Uterus (tissue), 4 donors: ENCODE measurements around the gene MS4A10. TPM values are rescaled to one million over a fixed set of nuclear protein-coding genes. Genes with fewer than 3 reads are reported as not detected.
"Not testable (repeated sequence)": the region's sequence is repeated elsewhere in the genome, so short reads cannot be mapped to it uniquely, and the experiment has no call there.

ENCODE experiments used
- DNase-seq, 2 donors: peaks; one replicate each; pipeline ENCODE4 v3.0.0-alpha.2; 2019 to 2020
- H3K27ac ChIP-seq, 2 donors: fragments of 200-600 bp; sonication (generic); 1 replicate in 1 of 2; 2 replicates in 1 of 2; pipeline ENCODE4 v1.5.1; 2016 to 2018
- H3K27me3 ChIP-seq, 2 donors: fragments of 200-600 bp; sonication (generic); one replicate each; pipeline ENCODE4 v1.5.1; 2018 to 2019; ENCODE audit warnings: control low read depth in 1 of 2
- H3K36me3 ChIP-seq, 2 donors: fragments of 200-600 bp; sonication (generic); one replicate each; pipeline ENCODE4 v1.5.1; 2019; ENCODE audit warnings: control low read depth in 1 of 2
- H3K4me1 ChIP-seq, 2 donors: fragments of 200-600 bp; sonication (generic); one replicate each; pipeline ENCODE4 v1.5.1; 2018 to 2019; ENCODE audit warnings: control low read depth in 1 of 2
- H3K4me3 ChIP-seq, 2 donors: fragments of 200-600 bp; sonication (generic); 1 replicate in 1 of 2; 2 replicates in 1 of 2; pipeline ENCODE4 v1.5.1; 2018 to 2019; ENCODE audit warnings: mild to moderate bottlenecking in 1 of 2
- H3K9me3 ChIP-seq, 2 donors: fragments of 200-600 bp; sonication (generic); one replicate each; pipeline ENCODE4 v1.5.1; 2019; ENCODE audit warnings: control low read depth in 1 of 2
- POLR2A ChIP-seq, 2 donors: fragments of 450-650 bp; IDR thresholded peaks; one replicate each; pipeline ENCODE4 v1.6.1; 2016; ENCODE audit warnings: antibody characterized with exemption in 2 of 2, mild to moderate bottlenecking in 1 of 2, moderate library complexity in 1 of 2
- intact Hi-C: fragments of 100-400 bp; cut with DNase I; formaldehyde crosslinking; loops from one replicate; pipeline ENCODE4 v1.15.1; 2023; ENCODE audit warnings: low total_unique reads
- total RNA-seq, 4 donors: library from RNA; depleted of rRNA in 3 of 4; stranded (reverse); fragments of >200 nt in 3 of 4; gene quantifications; one replicate each; pipeline versions ENCODE4 v1.1.0 to v1.2.4, GENCODE V29; 2014 to 2023
- TF ChIP-seq, protein P1 (sequence below), 4 experiments: fragments of 200-600 bp in 2 of 4; fragments of 450-650 bp in 2 of 4; sonication (generic) in 2 of 4; IDR thresholded peaks; one replicate each; pipeline ENCODE4 v1.5.1; 2016 to 2019; ENCODE audit warnings: antibody characterized with exemption in 4 of 4, mild to moderate bottlenecking in 2 of 4, moderate library complexity in 1 of 4
- donor health status: DM: yes; HTN: yes; CAD: no.

Gene MS4A10
- total RNA-seq, 4 donors from 2014 or later: not detected

DNA sequence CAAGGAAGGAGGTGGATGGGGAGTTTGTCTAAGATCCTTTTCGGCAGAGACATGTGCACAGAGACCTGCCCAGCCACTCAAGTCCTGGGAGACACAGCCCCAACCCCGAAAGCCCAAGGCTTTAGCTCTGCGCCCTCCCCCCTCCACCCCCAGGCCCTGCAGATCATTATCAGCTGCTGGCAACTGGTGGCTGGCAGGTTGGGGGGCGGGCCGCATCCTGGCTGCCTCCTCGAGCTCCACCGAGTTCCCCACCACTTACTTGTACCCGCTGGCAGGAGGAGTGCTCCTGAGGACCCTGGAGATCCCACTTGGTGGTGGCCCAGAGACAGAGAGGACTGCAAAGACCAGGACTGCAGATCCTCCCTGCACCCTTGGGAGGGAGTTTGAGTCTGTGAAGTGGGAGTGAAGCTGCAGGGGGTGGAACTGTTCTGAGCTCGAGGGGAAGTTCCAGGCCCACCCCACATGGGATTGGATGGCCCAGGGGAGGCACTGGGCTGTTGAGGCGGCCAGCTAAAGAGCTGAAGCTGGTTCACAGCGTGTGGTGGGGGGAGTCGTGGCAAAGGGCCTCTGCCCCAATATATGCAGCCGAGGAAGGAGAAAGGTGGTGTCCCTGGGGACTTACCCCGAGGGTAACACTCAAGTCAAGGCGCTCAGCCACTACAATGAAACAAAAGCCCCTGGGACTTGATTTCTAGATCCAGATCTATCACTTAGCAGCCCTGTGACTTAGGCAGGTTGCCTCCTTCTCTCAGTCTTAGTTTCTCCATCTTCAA lies 36.9 kb downstream of the MS4A10 start:
- TF ChIP-seq, protein P1, sequence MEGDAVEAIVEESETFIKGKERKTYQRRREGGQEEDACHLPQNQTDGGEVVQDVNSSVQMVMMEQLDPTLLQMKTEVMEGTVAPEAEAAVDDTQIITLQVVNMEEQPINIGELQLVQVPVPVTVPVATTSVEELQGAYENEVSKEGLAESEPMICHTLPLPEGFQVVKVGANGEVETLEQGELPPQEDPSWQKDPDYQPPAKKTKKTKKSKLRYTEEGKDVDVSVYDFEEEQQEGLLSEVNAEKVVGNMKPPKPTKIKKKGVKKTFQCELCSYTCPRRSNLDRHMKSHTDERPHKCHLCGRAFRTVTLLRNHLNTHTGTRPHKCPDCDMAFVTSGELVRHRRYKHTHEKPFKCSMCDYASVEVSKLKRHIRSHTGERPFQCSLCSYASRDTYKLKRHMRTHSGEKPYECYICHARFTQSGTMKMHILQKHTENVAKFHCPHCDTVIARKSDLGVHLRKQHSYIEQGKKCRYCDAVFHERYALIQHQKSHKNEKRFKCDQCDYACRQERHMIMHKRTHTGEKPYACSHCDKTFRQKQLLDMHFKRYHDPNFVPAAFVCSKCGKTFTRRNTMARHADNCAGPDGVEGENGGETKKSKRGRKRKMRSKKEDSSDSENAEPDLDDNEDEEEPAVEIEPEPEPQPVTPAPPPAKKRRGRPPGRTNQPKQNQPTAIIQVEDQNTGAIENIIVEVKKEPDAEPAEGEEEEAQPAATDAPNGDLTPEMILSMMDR (IDR thresholded peaks at IDR 0.05): no peak
- TF ChIP-seq POLR2A (IDR thresholded peaks at IDR 0.05): no peak
- Histone ChIP-seq H3K27ac (no peak overlapping the region), H3K9me3 (no peaks in the 10 kb centered on the region), H3K27me3 (no peaks in the 10 kb centered on the region), H3K4me1 (no peaks in the 10 kb centered on the region), H3K36me3 (no peaks in the 10 kb centered on the region), H3K4me3 (no peak overlapping the region)
- intact Hi-C loops: no loop called here
- DNase-seq: no peak

DNA sequence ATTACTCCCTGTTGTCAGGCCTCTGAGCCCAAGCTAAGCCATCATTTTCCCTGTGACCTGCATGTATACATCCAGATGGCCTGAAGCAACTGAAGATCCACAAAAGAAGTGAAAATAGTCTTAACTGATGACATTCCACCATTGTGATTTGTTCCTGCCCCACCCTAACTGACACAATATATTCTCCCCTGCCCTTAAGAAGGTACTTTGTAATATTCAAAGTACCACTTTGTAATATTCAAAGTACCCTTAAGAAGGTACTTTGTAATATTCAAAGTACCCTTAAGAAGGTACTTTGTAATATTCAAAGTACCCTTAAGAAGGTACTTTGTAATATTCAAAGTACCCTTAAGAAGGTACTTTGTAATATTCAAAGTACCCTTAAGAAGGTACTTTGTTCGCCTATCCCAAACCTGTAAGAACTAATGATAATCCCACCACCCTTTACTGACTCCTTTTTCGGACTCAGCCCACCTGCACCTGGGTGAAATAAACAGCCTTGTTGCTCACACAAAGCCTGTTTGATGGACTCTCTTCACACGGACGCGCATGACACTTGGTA lies 38.7 kb downstream of the MS4A10 start:
- H3K9me3 ChIP-seq, H3K27ac ChIP-seq, H3K4me1 ChIP-seq, H3K36me3 ChIP-seq, H3K27me3 ChIP-seq, DNase-seq, H3K4me3 ChIP-seq, intact Hi-C loops: not testable (repeated sequence)

DNA sequence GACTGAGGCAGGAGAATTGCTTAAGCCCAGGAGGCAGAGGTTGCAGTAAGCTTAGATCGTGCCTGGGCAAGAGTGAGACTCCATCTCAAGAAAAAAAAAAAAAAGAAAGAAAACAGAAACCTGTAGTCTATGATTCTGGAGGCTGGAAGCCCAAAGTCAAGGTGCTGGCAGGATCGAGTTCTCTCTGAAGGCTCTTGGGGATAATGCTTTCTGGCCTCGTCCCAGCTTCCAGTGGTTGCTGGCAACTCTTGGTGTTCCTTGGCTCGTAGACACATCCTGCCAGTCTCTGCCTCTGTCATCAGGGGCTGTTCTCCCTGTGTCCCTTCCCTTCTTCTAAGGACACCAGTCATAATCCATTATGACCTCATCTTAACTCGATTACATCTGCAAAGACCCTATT lies 40.0 kb downstream of the MS4A10 start:
- TF ChIP-seq, protein P1 (IDR thresholded peaks at IDR 0.05): no peak
- TF ChIP-seq POLR2A (IDR thresholded peaks at IDR 0.05): no peak
- no peak overlapping the region for H3K27ac ChIP-seq
- intact Hi-C loops: no loop called here
- no peak overlapping the region for H3K4me3 ChIP-seq
- no peaks in the 10 kb centered on the region for H3K27me3 ChIP-seq
- no peaks in the 10 kb centered on the region for H3K4me1 ChIP-seq
- H3K36me3 ChIP-seq: no peaks in the 10 kb centered on the region
- no peak for DNase-seq
- no peaks in the 10 kb centered on the region for H3K9me3 ChIP-seq

DNA sequence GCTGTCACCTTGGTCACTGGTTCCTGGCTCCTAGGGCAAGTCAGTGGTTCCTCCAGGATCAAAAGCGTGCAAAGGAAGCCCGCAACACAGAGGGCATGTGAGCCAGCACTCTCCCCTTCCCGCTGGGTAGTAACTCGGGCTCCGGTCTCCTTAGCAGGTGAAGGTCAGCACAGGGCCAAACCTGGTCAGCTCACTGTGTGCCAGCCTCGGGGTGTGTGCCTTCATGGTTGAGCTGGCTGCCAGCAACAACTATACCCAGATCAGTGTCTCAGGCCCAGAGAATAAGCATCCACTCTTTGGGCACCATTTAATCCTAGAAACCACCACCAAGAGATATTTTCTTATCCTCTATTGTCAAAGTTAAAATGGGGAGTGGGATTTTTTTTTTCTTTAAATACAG lies 40.7 kb downstream of the MS4A10 start:
- no peaks in the 10 kb centered on the region for H3K27me3 ChIP-seq
- no peak overlapping the region for H3K27ac ChIP-seq
- H3K36me3 ChIP-seq: no peaks in the 10 kb centered on the region
- intact Hi-C loops: no loop called here
- no peaks in the 10 kb centered on the region for H3K4me1 ChIP-seq
- no peak for DNase-seq
- no peak overlapping the region for H3K4me3 ChIP-seq
- no peaks in the 10 kb centered on the region for H3K9me3 ChIP-seq
- TF ChIP-seq POLR2A (IDR thresholded peaks at IDR 0.05): no peak
- TF ChIP-seq, protein P1 (IDR thresholded peaks at IDR 0.05): no peak

DNA sequence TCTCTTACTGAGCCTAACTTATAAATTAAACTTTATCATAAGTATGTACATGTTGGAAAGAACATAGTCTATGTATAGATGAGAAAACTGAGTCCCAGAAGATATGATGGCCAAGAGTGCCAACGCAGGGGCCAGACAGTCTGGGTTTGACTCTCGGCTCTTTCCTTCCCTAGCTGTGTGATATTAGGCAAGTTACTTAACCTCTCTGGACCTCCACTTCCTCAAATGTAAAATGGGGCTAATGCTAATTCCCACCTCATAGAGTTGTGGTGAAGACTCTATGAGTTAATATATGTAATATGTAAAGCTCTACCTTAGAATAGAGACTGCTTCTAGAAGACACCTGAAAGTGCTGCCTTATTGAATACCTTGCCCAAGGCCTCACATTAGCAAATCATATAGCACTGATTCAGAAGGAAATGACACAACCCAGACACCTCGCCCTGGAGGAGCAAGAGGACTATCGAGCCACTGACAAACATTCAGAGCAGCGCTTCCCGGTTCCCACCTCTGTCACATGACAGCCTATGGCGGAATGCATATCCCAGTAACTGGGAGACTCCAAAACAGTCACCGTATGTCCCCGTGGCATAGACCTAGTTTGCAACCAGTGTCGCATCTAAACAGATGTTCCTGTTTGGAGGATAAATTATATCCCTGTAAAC lies 45.5 kb downstream of the MS4A10 start:
- DNase-seq: no peak
- intact Hi-C loops: loop anchor here (10.0 kb wide), 1 partner anchor 344 kb away; no protein-coding TSS in a partner anchor
- no peak overlapping the region for H3K4me3 ChIP-seq
- no peaks in the 10 kb centered on the region for H3K9me3 ChIP-seq
- H3K4me1 ChIP-seq: no peaks in the 10 kb centered on the region
- TF ChIP-seq POLR2A (IDR thresholded peaks at IDR 0.05): no peak
- no peaks in the 10 kb centered on the region for H3K27me3 ChIP-seq
- no peak overlapping the region for H3K27ac ChIP-seq
- no peaks in the 10 kb centered on the region for H3K36me3 ChIP-seq

DNA sequence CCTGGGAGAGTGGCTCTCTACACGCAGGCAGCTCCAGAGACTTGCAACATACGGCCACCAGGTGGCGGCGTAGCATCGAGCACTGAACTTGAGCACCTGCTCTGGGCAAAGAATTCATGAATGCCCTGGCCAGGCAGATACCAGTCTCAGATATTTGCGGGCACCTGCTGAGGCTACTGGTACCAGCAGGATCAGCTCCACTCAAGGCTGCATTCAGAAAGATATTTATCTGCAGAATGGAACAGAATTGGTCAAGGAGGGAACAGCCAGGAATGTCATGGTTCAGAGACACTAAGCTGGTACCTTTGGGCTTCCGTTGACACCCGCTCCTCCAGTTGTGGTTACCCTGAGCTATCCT lies 46.0 kb downstream of the MS4A10 start:
- intact Hi-C loops: loop anchor here (10.0 kb wide), 1 partner anchor 344 kb away; no protein-coding TSS in a partner anchor
- no peaks in the 10 kb centered on the region for H3K36me3 ChIP-seq
- H3K4me1 ChIP-seq: no peaks in the 10 kb centered on the region
- H3K4me3 ChIP-seq: no peak overlapping the region
- peak; percentile 77 to 80 for DNase-seq
- no peak overlapping the region for H3K27ac ChIP-seq
- no peaks in the 10 kb centered on the region for H3K9me3 ChIP-seq
- TF ChIP-seq, protein P1 (IDR thresholded peaks at IDR 0.05): peak; percentile 85 to 89 (median 88)
- no peak for TF ChIP-seq POLR2A (IDR thresholded peaks at IDR 0.05)
- H3K27me3 ChIP-seq: no peaks in the 10 kb centered on the region
